HG03139 (cell line): Measurements from ENCODE around the gene MUC4.
"Not testable (repeated sequence)": the region's sequence is repeated elsewhere in the genome, so short reads cannot be mapped to it uniquely, and the experiment has no call there.

ENCODE experiments used
- ATAC-seq: cut with Tn5 transposase; IDR thresholded peaks from one replicate; pipeline ENCODE4 v1.9.1; 2021; ENCODE audit not compliant: unreplicated experiment

Gene MUC4

DNA sequence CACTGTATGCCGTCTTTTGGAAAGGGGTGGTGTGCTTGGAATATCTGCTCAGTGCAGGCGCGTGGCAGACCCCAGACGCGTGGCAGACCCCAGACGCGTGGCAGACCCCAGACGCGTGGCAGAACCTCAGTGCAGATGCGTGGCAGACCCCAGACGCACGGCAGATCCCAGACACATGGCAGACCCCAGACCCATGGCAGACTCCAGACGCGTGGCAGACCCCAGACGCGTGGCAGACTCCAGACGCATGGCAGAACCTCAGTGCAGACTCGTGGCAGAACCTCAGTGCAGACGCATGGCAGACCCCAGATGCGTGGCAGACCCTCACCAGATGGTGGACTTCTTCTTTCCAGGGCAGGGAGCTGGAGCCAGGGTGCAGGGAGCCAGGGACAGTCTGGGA, 637 bp upstream of the MUC4 start:
- no peak for ATAC-seq

- no peak for ATAC-seq
Observed at GRCh38 chr3:195810455-195810845, 1.3 kb downstream of the MUC4 start.

GRCh38 chr3:195809796-195810454, 1.8 kb downstream of the MUC4 start:
- ATAC-seq: no peak

- no peak for ATAC-seq
Observed at GRCh38 chr3:195809291-195809785, 2.4 kb downstream of the MUC4 start.

DNA sequence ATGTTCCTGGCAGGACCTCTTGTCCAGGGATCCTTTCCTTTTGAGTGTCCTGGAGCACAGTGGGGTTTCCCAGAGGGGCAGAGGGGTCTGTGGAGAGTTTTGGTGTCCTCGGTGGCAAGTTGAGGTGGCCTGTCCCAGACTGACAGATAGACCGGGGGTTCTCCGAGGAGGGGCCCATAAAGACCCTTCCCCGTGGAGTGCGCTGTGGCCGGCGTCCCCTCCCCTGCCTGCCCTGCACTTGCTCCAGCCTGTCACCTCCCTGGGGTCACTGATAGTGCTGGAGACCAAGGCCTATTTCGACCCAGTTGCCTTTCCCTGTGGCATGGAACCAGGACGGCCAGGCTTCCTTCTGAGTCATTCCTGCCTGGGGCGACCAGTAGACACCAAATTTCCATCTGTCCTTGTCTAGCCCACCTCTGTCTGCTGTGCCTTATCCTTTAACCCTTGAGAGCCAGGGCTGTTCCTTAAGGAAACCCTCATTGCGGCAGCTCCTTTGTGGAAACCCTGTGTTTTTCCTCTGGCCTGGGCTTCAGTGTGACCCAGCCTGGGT, 2.9 kb downstream of the MUC4 start:
- ATAC-seq: no peak

- no peak for ATAC-seq
Observed at GRCh38 chr3:195807681-195808121, 4.0 kb downstream of the MUC4 start.

GRCh38 chr3:195806916-195807231, 4.9 kb downstream of the MUC4 start:
- no peak for ATAC-seq

GRCh38 chr3:195806211-195806915, 5.4 kb downstream of the MUC4 start:
- ATAC-seq: no peak

DNA sequence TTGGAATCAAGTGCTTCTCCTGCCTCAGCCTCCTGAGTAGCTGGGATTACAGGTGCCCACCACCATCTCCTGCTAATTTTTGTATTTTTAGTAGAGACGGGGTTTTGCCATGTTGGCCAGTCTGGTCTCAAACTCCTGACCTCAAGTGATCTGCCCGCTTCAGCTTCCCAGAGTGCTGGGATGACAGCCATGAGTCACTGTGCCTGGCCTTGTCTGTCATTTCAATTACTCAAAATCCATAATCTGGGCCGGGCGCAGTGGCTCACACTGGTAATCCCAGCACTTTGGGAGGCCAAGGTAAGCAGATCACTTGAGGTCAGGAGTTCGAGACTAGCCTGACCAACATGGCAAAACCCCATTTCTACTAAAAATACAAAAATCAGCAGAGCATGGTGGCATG, 6.1 kb downstream of the MUC4 start:
- not testable (repeated sequence) for ATAC-seq

DNA sequence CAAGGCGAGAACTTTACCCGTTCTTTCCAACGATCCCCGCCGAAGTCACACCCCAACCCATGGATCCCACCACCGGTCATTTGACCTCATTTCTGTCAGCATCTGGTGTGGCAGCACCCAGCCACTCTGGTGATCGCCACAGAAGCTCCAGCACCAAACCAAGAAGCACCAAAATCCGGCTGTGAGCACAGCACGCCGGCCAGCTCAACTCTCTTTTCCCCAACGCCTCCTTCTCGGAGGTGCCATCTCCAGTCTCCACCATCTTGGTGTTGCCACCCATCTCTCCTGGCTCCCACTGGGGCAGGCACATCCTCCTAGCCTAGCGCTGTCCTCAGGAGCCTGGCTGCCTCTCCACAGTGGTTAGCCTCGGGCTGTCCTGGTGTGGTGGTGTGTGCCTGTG, 6.5 kb downstream of the MUC4 start:
- no peak for ATAC-seq

DNA sequence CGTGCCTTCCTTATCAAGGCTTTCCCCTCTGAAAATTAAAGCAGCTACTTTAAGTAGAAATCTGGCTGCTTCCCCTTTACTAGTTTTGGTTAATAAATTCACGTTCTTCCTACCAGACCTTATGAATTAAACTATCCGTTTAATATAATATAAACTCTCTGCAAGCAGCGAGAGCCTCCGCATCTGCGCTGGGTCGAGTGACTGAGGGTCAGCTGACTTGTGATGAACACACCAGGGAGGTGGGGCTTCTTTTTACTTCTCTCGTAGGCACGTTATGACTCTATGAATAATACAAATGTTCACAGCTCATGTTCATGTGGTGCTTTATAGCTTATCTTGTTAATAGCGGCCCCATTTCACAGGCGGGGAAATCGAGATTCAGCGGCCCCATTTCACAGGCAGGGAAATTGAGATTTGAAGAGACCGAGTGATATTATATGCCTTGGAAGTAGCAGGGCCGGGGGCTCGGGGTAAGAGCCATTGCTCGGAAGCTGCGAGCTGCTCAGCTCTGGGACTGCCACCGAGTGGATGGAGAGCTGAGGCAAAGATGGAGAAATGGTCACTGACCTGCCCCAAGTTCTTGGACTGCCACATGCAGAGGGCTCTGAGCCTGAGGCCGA, 8.3 kb downstream of the MUC4 start:
- no peak for ATAC-seq

GRCh38 chr3:195802795-195803194, 8.9 kb downstream of the MUC4 start:
- ATAC-seq: no peak

DNA sequence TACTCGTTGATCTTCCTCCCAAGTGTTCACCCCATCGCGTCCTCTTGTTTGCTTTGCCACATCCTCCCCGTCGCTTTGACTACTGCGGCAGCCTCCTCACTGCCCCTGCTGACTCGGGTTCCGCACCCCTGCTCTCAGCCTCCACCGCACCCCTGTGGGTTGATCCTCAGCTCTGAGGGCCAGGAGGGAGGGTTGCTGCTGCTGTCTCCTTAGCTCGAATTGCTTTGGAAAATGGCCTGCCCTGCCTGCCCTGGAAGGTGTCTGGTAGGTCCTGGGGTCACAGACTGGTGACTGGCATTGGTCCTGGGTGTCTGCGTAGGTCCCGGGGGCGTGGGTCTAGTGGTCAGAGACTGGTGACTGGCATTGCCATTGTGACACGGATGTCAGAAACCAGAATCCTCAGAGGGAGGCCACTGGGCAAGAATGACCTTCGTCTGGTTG, 9.4 kb downstream of the MUC4 start:
- no peak for ATAC-seq

- no peak for ATAC-seq
Observed at GRCh38 chr3:195801251-195802183, 10.2 kb downstream of the MUC4 start.

GRCh38 chr3:195800240-195800639, 11.5 kb downstream of the MUC4 start:
- no peak for ATAC-seq

GRCh38 chr3:195796795-195797194, 14.9 kb downstream of the MUC4 start:
- no peak for ATAC-seq

DNA sequence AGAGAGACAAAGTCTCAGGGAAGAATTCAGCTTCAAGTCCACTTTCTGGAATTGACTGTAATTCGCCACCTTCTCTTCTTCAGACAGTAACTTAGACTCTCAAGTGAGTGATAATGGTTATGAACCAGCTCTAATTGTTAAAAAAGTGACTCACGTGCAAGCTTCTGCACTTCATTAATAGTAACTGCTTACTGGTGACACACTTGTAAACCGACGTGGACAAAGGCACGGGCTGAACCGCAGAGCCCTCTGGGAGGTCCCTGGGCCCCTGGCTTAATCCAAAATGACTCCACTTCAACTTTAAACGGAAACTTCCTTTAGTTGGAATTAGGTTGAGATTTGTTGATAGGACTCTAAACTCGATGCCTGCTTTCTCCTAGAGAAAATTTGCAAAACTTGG, 17.0 kb downstream of the MUC4 start:
- no peak for ATAC-seq

- ATAC-seq: not testable (repeated sequence)
Observed at GRCh38 chr3:195792621-195793020, 19.1 kb downstream of the MUC4 start.

GRCh38 chr3:195790901-195791300, 20.8 kb downstream of the MUC4 start:
- ATAC-seq: no peak

DNA sequence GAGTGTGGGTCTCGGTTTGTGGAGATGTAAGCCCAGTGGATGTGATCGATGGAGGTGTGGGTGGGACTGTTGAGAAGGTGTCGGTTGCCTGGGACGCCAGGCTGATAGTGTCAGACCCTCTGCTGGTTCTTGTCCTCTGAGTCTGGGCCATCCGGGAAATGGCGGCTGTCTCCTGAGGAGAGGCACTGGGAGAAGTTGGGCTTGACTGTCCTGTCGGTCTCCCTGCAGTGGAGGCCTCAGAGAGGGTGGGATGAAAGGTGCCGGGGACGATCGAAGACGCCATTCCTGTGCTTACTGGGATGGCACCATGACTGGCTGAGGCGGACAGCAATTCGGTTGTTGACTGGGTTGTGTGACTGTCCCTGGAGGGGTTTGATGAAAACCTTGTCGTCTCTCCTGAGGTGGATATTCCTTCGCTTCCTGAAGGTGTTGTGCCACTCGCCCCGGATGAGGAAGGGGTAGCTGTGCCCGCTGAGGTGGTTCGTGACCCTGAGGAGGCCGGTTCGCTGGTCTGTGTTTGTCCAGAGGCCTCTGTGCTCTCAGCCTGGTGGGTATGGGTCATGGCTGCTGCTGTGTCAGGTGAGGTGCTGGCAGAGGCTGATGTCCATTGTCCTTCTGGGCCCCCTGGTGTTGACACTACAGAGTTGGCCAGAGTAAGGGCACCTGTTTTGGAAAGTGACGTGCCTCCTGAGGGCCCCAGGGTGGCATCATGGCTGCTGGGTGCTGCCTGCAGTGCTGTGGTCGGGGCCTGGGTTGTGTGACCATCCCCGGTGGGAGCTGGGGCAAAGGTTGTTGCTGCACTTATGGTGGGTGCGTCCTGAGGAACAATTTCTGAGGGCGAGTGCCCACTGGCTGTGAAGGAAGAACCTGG, 22.8 kb downstream of the MUC4 start:
- ATAC-seq: no peak
